OCI-LY1 (cell line): ENCODE results near the gene RIN3.

ENCODE experiments used
- H2AFZ ChIP-seq: fragments of 200-600 bp; sonication (generic), shearing (Covaris generic); 2 replicates; pipeline ENCODE4 v1.6.0; 2014; ENCODE audit warnings: antibody characterized with exemption, mild to moderate bottlenecking, low read length
- H3F3A ChIP-seq: fragments of 200-600 bp; sonication (generic), shearing (Covaris generic); 2 replicates; pipeline ENCODE4 v1.6.0; 2014; ENCODE audit warnings: mild to moderate bottlenecking, antibody characterized with exemption, low read length, moderate library complexity; ENCODE audit not compliant: insufficient read depth
- H3K27ac ChIP-seq: fragments of 200-600 bp; sonication (generic); 2 replicates; pipeline ENCODE4 v1.5.1; 2014; ENCODE audit warnings: low read length, mixed run types, mild to moderate bottlenecking, low read depth; ENCODE audit not compliant: poor library complexity, severe bottlenecking
- H3K27me3 ChIP-seq: fragments of 200-600 bp; sonication (generic); 2 replicates; pipeline ENCODE4 v1.6.0; 2014; ENCODE audit warnings: antibody characterized with exemption, mild to moderate bottlenecking, low read length, moderate library complexity; ENCODE audit not compliant: insufficient read depth
- H3K36me3 ChIP-seq: fragments of 200-600 bp; sonication (generic); 2 replicates; pipeline ENCODE4 v1.6.1; 2014; ENCODE audit warnings: mild to moderate bottlenecking, antibody characterized with exemption, low read length, moderate library complexity, mixed read lengths; ENCODE audit not compliant: insufficient read depth
- H3K4me1 ChIP-seq: fragments of 200-600 bp; sonication (generic); 2 replicates; pipeline ENCODE4 v1.5.1; 2014; ENCODE audit warnings: mild to moderate bottlenecking, low read length, moderate library complexity; ENCODE audit not compliant: insufficient read depth, severe bottlenecking
- H3K4me2 ChIP-seq: fragments of 200-600 bp; sonication (generic), shearing (Covaris generic); 2 replicates; pipeline ENCODE4 v1.6.1; 2014; ENCODE audit warnings: low read length
- H3K4me3 ChIP-seq: fragments of 200-600 bp; sonication (generic); 2 replicates; pipeline ENCODE4 v1.5.1; 2014; ENCODE audit warnings: low read length, low read depth, mild to moderate bottlenecking, mixed read lengths; ENCODE audit not compliant: poor library complexity, severe bottlenecking
- H3K79me2 ChIP-seq: fragments of 200-600 bp; shearing (Covaris generic); 2 replicates; pipeline ENCODE4 v1.6.1; 2016; ENCODE audit warnings: mixed run types, low read length, mixed read lengths; ENCODE audit not compliant: insufficient read depth
- H3K9ac ChIP-seq: fragments of 200-600 bp; sonication (generic), shearing (Covaris generic); 2 replicates; pipeline ENCODE4 v1.6.1; 2014; ENCODE audit warnings: mild to moderate bottlenecking, low read length, mixed read lengths
- H3K9me2 ChIP-seq: fragments of 200-600 bp; sonication (generic), shearing (Covaris generic); 2 replicates; pipeline ENCODE4 v1.6.1; 2014; ENCODE audit warnings: low read depth, mild to moderate bottlenecking, low read length, mixed read lengths
- H3K9me3 ChIP-seq: fragments of 200-600 bp; shearing (Covaris generic); 2 replicates; pipeline ENCODE4 v1.6.1; 2014; ENCODE audit warnings: low read length, mixed read lengths
- H4K20me1 ChIP-seq: fragments of 200-600 bp; sonication (generic), shearing (Covaris generic); 2 replicates; pipeline ENCODE4 v1.6.0; 2016; ENCODE audit warnings: mild to moderate bottlenecking, low read length; ENCODE audit not compliant: insufficient read depth
- CTCF ChIP-seq: fragments of 200-600 bp; sonication (generic), shearing (Covaris generic); IDR thresholded peaks from 2 replicates; pipeline ENCODE4 v1.5.1; 2017; ENCODE audit warnings: mild to moderate bottlenecking, antibody characterized with exemption, low read length, moderate library complexity, mixed read lengths
- EZH2 ChIP-seq: fragments of 200-600 bp; sonication (generic), shearing (Covaris generic); IDR thresholded peaks from 2 replicates; pipeline ENCODE4 v1.8.0; 2017; ENCODE audit warnings: borderline replicate concordance, mixed run types, mild to moderate bottlenecking, antibody characterized with exemption, low read length, moderate library complexity, mixed read lengths

Gene RIN3

GRCh38 chr14:92718664-92719063, 205.1 kb downstream of the RIN3 start:
- Histone ChIP-seq H3K79me2 (no peaks in the 10 kb centered on the region), H3K4me1 (no peaks in the 10 kb centered on the region), H3K4me2 (no peak overlapping the region), H3K27ac (no peak overlapping the region), H3K9me3 (no peaks in the 10 kb centered on the region), H4K20me1 (no peaks in the 10 kb centered on the region), H3K9me2 (no peaks in the 10 kb centered on the region), H3K36me3 (no peaks in the 10 kb centered on the region), H3F3A (no peaks in the 10 kb centered on the region), H3K27me3 (no peaks in the 10 kb centered on the region), H2AFZ (no peak overlapping the region), H3K4me3 (no peak overlapping the region), H3K9ac (no peak overlapping the region)
- TF ChIP-seq EZH2 (no peak), CTCF (no peak)

- Histone ChIP-seq H3K9ac (no peak overlapping the region), H3K27me3 (no peaks in the 10 kb centered on the region), H3K4me3 (no peak overlapping the region), H4K20me1 (no peaks in the 10 kb centered on the region), H3K27ac (no peak overlapping the region), H3K4me1 (no peaks in the 10 kb centered on the region), H3K9me2 (no peaks in the 10 kb centered on the region), H3K4me2 (no peak overlapping the region), H3K36me3 (no peaks in the 10 kb centered on the region), H2AFZ (no peak overlapping the region), H3K9me3 (no peaks in the 10 kb centered on the region), H3K79me2 (no peaks in the 10 kb centered on the region), H3F3A (no peaks in the 10 kb centered on the region)
- TF ChIP-seq EZH2 (no peak), CTCF (no peak)
These were observed 205.8 kb downstream of the RIN3 start for GRCh38 chr14:92719421-92719820.

GRCh38 chr14:92719890-92720323, 206.3 kb downstream of the RIN3 start:
- no peak overlapping the region for H3K27ac ChIP-seq
- no peaks in the 10 kb centered on the region for H3K36me3 ChIP-seq
- H3K9ac ChIP-seq, result no peak overlapping the region
- no peaks in the 10 kb centered on the region for H3K9me2 ChIP-seq
- no peak overlapping the region for H3K4me2 ChIP-seq
- no peaks in the 10 kb centered on the region for H3K27me3 ChIP-seq
- no peak overlapping the region for H3K4me3 ChIP-seq
- no peaks in the 10 kb centered on the region for H3K4me1 ChIP-seq
- H4K20me1 ChIP-seq, result no peaks in the 10 kb centered on the region
- no peaks in the 10 kb centered on the region for H3F3A ChIP-seq
- TF ChIP-seq EZH2 (no peak), CTCF (no peak)
- no peak overlapping the region for H2AFZ ChIP-seq
- no peaks in the 10 kb centered on the region for H3K79me2 ChIP-seq
- no peaks in the 10 kb centered on the region for H3K9me3 ChIP-seq
